Mucosa of rectum (tissue), 2 donors: ENCODE data around the gene CRLF3.
"Not testable (repeated sequence)": the region's sequence is repeated elsewhere in the genome, so short reads cannot be mapped to it uniquely, and the experiment has no call there.

Experiments used
- H3K27ac ChIP-seq, 2 donors: one replicate each; pipeline ENCODE4 v1.7.0; 2013; ENCODE audit warnings: inconsistent platforms in 2 of 2, low read depth in 2 of 2, low read length in 2 of 2
- H3K27me3 ChIP-seq, 2 donors: one replicate each; pipeline ENCODE4 v1.7.0; 2013; ENCODE audit warnings: low read length in 2 of 2; ENCODE audit not compliant: control insufficient read depth in 2 of 2, insufficient read depth in 2 of 2
- H3K36me3 ChIP-seq, 2 donors: one replicate each; pipeline ENCODE4 v1.7.0; 2013; ENCODE audit warnings: low read length in 2 of 2; ENCODE audit not compliant: control insufficient read depth in 2 of 2, insufficient read depth in 2 of 2
- H3K4me1 ChIP-seq, 2 donors: one replicate each; pipeline ENCODE4 v1.7.0; 2013; ENCODE audit warnings: low read length in 2 of 2, mild to moderate bottlenecking in 1 of 2; ENCODE audit not compliant: control insufficient read depth in 2 of 2, insufficient read depth in 2 of 2
- H3K4me3 ChIP-seq, 2 donors: one replicate each; pipeline ENCODE4 v1.7.0; 2013; ENCODE audit warnings: low read length in 2 of 2
- H3K9ac ChIP-seq, 2 donors: one replicate each; pipeline ENCODE4 v1.7.0; 2013; ENCODE audit warnings: low read length in 2 of 2, low read depth in 1 of 2, mild to moderate bottlenecking in 1 of 2
- H3K9me3 ChIP-seq, 2 donors: one replicate each; pipeline ENCODE4 v1.7.0; 2013; ENCODE audit warnings: low read length in 2 of 2; ENCODE audit not compliant: control insufficient read depth in 2 of 2
- donor health status: healthy.
- donor health status: Normal muscosa, but diverticular disease.

Gene CRLF3

DNA sequence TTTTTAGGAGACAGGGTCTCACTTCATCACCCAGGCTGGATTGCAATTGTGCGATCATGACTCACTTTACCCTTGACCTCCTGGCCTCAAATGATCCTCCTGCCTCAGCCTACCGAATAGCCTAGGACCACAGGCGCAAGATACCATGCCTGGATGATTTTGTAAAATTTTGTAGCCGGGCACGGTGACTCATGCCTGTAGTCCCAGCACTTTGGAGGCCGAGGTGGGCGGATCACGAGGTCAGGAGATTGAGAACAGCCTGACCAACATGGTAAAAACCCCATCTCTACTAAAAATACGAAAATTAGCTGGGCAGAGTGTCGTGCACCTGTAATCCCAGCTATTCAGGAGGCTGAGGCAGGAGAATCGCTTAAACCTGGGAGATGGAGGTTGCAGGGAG, 73.5 kb downstream of the CRLF3 start:
- not testable (repeated sequence) for H3K9ac ChIP-seq, H3K27me3 ChIP-seq, H3K4me3 ChIP-seq, H3K4me1 ChIP-seq, H3K36me3 ChIP-seq, H3K27ac ChIP-seq, H3K9me3 ChIP-seq

DNA sequence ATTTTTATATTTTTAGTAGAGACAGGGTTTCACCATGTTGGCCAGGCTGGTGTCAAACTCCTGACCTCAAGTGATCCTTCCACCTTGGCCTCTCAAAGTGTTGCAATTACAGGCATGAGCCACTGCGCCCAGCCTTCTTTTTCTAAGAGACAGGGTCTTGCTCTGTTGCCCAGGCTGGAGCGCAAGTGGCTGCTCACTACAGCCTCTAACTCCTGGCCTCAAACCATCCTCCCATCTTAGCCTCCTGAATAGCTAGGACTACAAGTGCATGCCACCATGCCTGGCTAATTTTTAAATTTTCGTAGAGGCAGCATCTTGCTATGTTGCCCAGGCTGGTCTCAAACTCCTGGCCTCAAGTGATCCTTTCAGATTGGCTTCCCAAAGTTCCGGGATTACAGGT, 76.9 kb downstream of the CRLF3 start:
- not testable (repeated sequence) for H3K27me3 ChIP-seq, H3K9me3 ChIP-seq, H3K4me3 ChIP-seq, H3K9ac ChIP-seq, H3K27ac ChIP-seq, H3K36me3 ChIP-seq, H3K4me1 ChIP-seq

DNA sequence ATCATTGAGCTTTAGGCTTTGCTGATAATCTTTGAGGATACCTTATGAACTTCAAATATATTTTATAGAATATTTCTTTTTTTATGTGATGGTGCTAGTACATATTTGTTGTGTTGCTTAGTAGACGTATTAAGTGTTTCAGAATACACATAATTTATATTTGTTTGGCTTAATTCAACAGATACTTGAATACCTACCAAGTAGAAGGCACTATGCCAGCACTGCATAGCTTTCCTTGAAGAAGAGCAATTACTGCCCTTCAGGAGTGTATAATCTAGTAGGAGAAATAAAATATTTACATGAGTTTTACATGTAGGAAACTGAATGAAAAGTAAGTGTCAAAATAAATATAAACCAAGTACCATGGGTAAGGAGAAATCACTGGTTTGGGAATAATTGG, 81.8 kb downstream of the CRLF3 start:
- not testable (repeated sequence) for H3K4me3 ChIP-seq, H3K9ac ChIP-seq, H3K4me1 ChIP-seq, H3K27me3 ChIP-seq, H3K36me3 ChIP-seq, H3K27ac ChIP-seq, H3K9me3 ChIP-seq

DNA sequence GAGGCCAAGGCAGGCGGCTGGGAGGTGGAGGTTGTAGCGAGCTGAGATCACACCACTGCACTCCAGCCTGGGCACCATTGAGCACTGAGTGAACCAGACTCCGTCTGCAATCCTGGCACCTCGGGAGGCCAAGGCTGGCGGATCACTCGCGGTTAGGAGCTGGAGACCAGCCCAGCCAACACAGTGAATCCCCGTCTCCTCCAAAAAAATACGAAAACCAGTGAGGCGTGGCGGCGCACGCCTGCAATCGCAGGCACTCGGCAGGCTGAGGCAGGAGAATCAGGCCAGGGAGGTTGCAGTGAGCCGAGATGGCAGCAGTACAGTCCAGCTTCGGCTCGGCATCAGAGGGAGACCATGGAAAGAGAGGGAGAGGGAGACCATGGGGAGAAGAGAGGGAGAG, 88.1 kb downstream of the CRLF3 start:
- not testable (repeated sequence) for H3K4me3 ChIP-seq, H3K27ac ChIP-seq, H3K9ac ChIP-seq, H3K36me3 ChIP-seq, H3K27me3 ChIP-seq, H3K9me3 ChIP-seq, H3K4me1 ChIP-seq

DNA sequence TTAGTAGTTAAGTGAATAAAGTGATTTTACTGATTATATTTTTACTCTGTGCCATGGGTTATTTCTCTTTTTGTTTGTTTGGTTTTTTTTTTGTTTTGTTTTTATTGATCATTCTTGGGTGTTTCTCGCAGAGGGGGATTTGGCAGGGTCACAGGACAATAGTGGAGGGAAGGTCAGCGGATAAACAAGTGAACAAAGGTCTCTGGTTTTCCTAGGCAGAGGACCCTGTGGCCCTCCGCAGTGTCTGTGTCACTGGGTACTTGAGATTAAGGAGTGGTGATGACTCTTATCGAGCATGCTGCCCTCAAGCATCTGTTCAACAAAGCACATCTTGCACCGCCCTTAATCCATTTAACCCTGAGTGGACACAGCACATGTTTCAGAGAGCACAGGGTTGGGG, 88.8 kb downstream of the CRLF3 start:
- not testable (repeated sequence) for H3K27me3 ChIP-seq, H3K4me3 ChIP-seq, H3K9me3 ChIP-seq, H3K4me1 ChIP-seq, H3K9ac ChIP-seq, H3K36me3 ChIP-seq, H3K27ac ChIP-seq

DNA sequence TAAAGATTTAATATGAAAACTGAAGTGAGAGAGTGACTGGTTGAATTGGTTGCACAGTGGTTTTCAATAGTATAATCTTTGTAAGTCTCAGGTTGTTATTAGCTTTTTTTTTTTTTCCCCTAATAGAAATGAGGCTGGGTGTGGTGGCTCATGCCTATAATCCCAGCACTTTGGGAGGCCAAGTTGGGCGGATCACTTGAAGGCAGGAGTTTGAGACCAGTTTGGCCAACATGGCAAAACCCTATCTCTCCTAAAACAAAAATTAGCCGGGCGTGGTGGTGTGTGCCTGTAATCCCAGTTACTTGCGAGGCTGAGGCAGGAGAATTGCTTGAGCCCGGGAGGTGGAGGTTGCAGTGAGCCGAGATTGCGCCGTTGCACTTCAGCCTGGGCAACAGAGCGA, 89.3 kb downstream of the CRLF3 start:
- H3K36me3 ChIP-seq, H3K4me3 ChIP-seq, H3K9ac ChIP-seq, H3K27me3 ChIP-seq, H3K9me3 ChIP-seq, H3K4me1 ChIP-seq, H3K27ac ChIP-seq: not testable (repeated sequence)

DNA sequence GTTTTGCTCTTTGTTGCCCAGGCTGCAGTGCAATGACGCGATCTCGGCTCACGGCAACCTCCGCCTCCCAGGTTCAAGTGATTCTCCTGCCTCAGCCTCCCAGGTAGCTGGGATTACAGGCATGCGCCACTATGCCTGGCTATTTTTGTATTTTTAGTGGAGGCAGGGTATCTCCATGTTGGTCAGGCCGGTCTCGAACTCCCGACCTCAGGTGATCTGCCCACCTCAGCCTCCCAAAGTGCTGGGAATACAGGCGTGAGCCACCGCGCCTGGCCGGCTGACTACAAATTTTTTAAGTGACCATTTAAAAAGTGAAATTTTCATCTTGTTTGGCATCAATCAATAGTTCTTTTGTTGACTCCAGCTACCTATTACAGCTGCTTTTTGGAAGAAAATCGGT, 90.3 kb downstream of the CRLF3 start:
- not testable (repeated sequence) for H3K9ac ChIP-seq, H3K36me3 ChIP-seq, H3K27ac ChIP-seq, H3K4me3 ChIP-seq, H3K9me3 ChIP-seq, H3K4me1 ChIP-seq, H3K27me3 ChIP-seq
